Kidney glomerular epithelial cell (primary cell): Measurements from ENCODE around the gene CAPN1.
"Not testable (repeated sequence)": the region's sequence is repeated elsewhere in the genome, so short reads cannot be mapped to it uniquely, and the experiment has no call there.

Experiments used
- DNase-seq: peaks from one replicate; lab custom pipeline; 2025; lab: John Stamatoyannopoulos, UW

Gene CAPN1

DNA sequence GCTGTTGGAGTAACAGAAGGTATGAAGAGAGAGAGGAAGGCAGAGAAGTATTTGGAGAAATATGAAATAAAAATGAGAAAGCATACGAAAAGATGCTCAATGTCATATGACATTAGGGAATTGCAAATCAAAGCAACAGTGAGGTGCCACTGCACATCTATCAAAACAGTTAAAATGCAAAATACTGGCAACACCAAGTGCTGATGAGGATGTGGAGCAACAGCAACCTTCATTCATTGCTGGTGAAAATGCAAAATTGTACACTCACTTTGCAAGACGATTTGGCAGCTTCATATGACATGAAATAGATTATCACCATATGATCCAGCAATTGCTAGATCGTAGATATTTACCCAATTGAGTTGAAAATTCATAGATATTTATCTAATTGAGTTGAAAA is 21.1 kb upstream of the CAPN1 start:
- DNase-seq, result no peak

DNA sequence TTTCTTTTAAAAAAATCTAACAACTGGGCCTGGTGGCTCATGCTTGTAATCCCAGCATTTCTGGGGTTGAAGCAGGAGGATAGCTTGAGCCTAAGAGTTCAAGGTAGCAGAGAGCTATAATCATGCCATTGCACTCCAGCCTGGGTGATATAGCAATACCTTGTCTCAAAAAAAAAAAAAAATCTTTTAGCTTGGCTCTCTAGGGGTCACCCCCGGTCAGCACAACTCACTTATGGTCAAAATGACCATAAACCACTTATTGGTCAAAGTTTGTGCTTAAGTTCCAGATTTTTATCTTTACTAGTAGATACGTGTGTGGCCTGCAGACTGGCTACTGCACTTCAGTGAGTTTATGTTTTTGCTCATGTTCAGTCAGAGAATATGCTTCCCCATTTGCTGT is 18.0 kb upstream of the CAPN1 start:
- DNase-seq, result no peak

DNA sequence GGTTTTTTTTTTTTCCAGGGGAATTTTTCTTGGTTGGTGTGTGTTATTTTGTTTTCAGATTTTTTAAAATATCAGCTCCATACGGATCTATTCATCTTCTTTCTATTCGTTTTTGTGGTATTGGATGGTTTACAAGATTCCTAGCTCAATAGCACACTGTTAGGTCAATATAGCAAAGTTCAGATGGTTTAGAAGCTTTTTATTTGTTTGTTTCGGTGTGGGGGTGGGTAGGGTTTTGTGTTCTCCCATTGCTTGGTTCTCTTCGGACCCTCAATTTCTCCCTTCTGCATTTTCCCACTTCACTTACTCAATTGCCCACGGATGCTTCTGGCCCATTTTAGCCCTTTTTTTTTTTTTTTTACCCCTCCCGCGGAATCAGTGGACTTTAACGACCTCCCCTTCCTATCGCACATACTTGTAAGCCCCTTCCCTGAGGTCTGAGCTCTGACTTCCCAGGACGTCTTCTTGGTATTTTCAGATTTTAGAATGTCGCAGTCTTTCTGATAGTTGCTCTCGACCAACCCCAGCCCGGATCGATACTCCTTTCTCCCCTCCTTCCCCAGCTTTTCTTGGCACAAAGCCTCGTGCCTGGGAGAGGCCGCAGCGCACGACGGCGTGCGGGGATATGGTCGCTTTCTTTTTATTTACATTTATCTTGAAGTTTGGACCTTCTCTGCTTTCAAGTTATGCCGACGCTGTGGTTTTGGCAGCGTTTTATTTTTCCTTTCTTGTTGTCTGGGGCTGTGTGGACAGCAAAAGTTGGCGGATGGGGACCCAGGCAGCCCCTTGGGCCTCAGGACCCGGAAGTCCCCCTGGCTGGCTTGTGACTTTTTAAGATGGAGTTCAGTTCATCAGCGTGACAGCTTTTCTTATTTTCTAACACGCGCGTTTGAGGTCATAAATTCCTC is 16.1 kb upstream of the CAPN1 start:
- no peak for DNase-seq

DNA sequence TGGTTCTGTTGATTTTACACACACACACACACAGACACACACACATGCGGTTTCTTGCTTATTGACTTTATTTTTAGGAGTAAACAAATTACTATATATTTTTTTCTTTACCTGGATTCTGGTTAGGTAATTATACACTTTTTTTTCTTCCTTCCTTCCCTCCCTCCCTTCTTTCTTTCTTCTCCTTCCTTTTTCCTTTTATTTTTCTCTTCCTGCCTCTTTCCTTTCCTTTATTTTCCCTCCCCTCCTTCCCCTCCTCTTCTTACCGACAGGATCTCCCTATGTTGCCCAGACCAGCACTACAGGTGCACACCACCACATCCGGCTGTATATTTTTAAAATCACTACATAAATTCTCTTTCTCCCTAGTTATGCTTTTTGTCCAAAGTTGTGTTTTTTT is 14.8 kb upstream of the CAPN1 start:
- no peak for DNase-seq

DNA sequence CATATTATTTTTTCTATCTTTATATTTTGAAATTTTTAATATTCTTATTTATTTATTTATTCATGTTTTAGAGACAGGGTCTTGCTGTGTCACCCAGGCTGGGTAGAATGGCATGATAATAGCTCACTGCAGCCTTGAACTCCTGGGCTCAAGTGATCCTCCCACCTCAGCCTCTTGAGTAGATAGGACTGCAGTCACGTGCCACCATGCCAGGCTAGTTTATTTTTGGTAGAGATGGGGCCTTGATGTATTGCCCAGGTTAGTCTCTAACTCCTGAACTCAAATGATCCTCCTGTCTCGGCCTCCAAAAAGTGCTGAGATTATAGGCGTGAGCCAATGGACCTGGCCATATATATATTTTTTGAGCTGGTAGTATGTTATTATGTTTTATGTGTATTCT is 14.1 kb upstream of the CAPN1 start:
- no peak for DNase-seq

DNA sequence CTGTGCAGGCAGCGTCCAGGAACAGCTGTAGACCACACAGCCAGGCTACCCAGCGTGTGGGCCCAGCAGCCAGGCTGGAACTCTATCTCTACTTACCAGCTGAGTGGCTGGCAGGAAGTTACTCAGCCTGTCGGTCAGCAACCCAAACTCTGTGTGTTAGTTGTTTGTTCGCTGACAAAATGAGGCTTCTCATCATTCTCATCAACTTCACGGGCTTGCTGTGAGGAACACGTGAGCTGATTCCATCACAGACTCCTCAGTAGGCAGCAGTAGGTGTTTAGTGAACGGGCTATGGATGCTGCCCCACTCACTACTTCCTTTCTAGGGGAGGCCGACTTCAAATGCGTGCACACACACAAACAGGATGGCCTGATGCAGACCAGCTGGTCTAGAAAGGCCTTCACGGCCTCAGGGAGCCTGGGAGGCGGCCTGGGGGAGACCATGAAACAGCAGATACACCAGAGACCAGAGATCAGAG is 12.5 kb upstream of the CAPN1 start:
- no peak for DNase-seq

DNA sequence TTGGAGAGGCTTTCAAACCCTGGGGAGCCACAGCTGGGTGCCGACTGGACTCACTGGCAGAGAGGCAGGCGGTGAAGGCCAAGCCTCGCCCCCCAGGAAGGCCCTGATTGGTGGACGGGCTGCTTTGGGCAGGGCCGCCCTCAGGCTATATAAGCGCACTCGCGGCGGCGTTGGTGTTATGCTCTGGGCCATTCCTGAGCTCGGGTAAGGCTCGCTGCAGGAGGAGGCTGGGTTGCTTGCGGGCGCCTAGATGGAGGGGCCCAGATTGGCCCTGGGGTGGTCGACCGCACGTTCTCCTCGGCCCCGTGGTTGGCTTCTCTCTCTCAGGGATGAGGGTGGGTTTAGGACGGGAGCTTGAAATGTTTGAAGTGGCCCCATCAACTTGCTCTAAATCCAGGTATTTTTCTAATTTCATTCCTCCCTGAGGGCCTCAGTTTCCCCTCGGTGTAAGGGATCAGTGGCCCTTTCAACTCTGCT is 11.6 kb upstream of the CAPN1 start, which contains the start of gene SPDYC:
Gene SPDYC (plus strand): TSS at position 176 of the 477 bp plus-strand sequence. CDS start 1,125 bp downstream, outside the sequence.
- no peak for DNase-seq

DNA sequence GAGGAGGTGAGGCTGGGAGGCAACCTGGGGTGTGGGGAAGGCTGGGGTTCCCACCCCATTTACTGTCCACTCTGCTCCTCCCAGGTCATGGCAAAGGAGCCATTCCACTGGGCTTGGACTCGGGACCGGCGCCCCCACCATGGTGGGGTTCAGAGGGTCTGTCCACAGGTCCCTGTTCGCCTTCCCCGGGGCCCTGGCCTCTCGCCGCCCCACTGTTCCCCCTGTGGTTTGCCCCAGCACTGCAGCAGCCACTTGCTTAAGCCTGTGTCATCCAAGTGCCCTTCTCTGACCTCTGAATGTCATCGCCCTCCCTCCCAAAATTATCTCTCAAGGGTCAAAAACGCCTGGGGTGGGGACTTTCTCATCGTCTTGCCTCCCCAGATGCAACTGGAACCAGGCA is 9.1 kb upstream of the CAPN1 start:
- DNase-seq, result no peak

DNA sequence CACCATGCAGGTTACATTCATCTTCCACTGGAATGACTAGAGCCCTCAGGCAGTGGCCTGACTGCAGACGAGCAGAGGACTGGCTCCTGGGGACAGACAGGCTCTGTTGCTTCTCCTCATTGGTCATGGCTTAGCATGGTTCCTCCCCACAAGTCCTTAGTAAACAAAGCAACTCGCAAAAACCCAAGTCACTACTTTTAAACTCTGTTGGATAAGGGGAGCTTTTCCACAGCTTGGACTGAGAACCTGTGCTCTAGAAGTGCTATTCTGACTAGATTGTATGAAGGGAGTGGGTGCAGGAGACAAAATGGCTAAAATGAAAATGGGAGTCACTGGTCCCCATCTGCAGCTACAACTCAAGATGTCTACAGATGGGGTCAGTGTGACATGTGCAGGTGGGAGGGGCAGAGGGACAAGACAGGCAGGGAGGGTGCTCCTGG is 7.1 kb upstream of the CAPN1 start:
- not testable (repeated sequence) for DNase-seq

DNA sequence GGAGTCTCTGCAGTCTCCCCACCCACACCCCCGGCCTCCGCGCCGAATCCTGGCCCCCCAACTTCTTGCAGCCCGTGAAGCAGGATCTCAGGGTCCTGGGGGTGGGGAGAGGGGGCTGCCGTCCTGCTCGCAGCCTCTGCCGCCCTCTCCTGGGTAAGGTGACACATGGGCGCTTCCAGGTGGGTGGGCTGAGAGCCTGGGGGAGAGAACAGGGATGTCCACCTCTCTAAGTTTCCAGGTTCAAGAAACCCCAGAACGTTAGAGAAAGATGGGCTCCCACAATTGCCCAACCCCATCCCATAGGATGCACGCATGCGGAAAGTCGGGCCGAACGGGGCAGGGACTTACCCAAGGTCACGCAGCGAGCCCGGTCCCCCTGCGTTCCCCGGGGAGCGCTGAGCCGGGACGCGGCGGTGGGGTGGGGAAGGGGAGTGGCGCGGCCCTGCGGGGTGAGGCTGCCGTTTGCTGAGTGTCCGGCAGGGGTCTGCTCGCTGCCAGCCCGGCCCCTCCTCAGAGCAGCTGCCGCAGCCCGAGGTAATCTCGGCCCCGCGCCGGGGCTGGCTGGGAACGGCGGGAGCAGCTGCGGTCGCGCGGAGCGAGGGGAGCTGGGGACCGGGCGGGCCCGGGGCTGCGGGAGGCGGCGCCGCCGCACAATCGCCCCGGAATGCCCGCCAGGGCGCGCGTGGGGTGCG is 705 bp upstream of the CAPN1 start:
- DNase-seq, result peak; percentile 55

DNA sequence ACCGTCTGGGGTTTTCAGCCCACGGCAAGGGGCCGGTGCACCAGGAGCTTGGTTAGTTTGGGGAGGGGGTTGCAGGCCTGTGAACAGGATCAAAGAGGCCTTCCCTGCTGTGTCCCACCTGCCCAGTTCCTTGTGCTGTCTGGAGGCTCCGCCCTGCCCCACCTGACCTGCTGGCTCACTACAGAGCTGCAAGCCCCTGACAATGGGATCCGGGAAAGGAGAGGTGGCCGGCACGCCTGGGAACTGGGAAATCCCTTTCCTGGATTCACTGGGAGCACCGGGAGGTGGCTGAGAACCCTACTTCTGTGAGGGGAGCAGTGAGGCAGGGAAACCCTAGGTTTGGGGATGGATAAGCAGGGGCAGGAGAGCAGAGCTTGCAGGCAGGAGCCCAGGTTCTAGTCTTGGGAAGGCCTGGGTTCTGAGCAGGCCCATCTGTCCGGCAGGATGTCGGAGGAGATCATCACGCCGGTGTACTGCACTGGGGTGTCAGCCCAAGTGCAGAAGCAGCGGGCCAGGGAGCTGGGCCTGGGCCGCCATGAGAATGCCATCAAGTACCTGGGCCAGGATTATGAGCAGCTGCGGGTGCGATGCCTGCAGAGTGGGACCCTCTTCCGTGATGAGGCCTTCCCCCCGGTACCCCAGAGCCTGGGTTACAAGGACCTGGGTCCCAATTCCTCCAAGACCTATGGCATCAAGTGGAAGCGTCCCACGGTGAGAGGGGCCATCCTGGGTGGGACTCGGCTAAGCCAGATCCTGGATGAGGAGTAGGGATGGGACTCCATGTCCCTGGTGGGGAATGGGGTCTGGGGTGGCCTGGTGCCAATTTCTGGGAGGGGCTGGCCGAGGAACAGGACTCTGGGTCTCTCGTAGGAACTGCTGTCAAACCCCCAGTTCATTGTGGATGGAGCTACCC is 786 bp downstream of the CAPN1 start:
- peak; percentile 25 for DNase-seq

DNA sequence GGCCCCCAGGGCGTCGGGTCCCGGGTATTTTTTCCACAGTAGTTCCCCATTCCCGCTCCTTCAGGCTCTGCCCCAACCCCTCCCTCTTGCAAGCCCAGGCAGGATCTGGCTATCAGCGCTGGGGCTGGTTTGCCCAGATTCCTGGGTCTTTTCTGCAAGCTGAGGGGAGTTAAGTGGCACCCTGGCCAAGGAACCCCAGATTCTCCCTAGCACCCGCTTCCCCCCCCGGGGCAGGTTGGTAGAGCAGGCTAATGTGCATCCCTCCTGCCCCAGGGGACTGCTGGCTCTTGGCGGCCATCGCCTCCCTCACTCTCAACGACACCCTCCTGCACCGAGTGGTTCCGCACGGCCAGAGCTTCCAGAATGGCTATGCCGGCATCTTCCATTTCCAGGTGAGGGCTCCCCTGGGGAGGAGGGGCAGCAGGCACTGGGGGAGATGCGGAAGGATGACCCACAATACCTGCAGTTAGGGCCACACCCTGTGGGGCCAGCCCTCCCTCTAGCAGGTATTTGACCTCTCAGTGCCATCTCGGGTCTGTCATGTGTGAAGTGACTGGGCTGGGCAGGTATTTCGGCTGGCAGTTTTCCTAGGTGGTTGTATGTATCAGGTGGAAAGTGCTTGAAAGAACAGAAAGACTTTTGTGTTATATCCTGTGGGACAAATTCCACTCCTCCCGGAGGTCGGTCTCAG is 1.6 kb downstream of the CAPN1 start:
- DNase-seq, result no peak

DNA sequence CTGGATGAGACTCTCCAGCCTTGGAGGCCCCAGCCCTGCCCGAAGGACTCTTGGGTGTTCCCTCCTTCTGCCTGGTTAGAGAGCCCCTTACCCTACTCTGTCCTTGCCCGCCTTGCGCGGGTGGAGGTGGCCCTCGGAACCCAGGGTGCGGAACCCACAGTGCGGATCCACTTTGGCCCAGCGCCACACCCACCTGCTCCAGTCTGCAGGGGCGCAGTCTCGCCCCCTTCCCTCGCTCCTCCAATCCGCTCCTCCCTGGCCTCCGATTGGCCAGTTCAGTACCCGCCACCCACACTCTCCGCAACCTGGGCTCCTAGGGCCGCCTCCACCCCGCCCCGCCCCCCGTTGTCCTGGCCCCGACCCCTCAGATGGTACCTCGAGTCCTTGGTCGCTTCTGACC is 2.4 kb downstream of the CAPN1 start:
- no peak for DNase-seq

DNA sequence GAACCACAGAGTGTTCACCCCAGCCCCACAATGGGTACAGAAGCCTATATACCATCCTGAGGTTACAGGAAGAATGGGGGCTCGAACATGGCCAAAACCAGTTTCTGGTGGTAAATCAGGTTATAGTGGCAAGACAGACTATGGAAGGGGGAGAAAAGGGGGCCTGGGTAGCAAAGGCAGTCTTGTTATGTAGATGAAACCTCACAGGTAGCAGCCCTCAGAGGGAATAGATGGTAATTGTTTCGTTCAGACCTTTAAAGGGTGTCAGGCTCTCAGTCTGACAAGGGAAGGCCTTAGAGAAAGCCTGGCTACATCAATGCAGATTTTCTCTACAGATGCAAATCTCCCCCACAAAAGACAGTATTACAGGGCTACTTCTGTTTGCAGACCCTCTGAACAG is 3.4 kb downstream of the CAPN1 start:
- DNase-seq, result no peak

DNA sequence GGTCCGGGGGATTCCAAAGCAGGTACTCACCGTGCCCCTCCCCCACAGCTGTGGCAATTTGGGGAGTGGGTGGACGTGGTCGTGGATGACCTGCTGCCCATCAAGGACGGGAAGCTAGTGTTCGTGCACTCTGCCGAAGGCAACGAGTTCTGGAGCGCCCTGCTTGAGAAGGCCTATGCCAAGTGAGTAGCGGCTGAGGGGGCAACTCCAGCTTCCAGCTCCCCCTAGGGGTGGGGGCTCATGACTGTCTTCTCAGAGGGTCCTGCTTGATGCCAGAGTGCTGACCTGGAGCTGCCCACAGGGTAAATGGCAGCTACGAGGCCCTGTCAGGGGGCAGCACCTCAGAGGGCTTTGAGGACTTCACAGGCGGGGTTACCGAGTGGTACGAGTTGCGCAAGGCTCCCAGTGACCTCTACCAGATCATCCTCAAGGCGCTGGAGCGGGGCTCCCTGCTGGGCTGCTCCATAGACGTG is 4.2 kb downstream of the CAPN1 start:
- DNase-seq, result no peak

DNA sequence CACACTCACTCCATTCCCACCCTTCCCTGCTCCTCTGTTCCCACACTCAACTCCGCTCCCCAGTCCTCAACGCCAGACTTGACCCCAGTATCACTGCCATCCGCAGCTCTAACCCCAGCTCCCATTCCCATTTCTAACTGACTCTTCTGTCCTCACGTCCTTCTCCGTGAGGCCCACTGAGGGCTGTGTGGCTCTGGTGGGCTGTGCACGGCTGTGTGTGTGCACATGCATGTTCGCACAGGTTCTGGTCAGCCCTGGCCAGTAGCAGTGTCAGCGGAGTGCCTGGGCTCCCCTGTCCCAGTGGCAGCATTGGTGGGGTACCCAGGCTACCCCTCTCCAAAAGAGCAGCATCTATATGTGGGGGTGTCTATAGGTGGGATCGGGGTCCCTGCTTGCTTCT is 5.0 kb downstream of the CAPN1 start:
- DNase-seq, result no peak

DNA sequence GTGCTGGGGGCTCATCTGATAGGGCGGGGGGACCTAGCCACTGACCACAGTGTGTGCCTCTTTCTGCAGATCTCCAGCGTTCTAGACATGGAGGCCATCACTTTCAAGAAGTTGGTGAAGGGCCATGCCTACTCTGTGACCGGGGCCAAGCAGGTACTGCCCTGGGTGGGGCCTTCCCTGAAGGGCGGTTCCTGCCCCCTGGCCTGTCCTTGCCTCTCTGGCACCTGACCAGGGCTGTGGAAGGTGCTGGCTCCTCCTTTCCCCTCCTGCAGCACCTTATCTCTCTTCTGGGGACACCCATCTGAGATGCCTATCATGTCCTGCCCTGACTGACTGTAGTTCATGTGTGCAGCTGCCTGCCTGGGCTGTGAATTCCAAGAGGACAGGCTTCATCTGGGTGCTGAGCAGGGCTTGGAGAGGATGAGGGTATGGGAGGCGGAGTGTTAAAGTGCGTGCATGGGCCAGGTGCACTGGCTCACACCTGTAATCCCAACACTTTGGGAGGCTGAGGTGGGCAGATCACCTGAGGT is 5.5 kb downstream of the CAPN1 start:
- no peak for DNase-seq

DNA sequence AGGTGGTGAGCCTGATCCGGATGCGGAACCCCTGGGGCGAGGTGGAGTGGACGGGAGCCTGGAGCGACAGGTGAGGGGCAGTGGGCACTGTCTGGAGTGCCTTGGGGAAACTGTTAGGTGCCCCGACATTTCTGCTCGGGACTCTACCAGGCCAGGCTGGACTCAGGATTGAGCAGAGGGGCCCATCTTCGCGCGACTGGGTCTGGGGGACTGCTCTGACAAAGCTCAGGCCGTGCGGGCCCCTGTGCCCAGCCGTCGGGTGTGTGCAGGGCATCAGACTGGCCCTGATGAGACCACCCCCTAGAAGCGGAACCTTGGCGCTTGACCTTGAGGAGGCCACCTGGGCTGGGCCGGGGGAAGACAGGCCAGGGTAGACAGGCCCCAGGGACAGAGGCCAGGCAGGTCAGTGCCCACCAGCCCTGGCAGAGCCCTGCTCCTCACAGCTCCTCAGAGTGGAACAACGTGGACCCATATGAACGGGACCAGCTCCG is 6.3 kb downstream of the CAPN1 start:
- no peak for DNase-seq

DNA sequence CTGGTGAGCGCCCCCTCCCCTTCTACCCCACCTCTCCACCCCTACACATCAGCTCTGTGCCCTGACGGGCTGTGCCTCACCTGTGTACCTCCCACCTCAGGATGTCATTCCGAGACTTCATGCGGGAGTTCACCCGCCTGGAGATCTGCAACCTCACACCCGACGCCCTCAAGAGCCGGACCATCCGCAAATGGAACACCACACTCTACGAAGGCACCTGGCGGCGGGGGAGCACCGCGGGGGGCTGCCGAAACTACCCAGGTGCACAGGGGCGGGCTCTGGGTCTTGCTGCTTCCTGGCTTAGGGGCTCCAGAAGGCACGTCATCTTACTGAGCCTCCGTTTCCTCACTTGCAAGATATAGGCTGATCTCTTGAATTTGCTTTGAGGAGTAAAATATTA is 6.8 kb downstream of the CAPN1 start:
- DNase-seq, result no peak

DNA sequence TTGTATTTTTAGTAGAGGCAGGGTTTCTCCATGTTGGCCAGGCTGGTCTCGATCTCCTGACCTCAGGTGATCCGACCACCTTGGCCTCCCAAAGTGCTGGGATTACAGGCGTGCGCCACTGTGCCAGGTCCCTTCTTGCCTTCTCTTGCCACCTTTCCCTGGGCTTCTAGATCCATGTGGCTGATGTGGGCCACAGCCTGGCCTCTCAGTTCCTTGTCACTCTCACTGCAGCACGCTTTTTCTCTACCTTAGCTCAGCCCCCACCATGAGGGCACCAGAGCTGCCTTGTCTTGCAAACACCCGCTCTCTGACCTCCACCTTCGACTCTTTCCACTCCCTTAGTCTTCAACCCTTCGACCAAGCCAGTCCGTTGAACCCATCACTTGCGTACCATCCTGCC is 7.5 kb downstream of the CAPN1 start:
- DNase-seq, result no peak

DNA sequence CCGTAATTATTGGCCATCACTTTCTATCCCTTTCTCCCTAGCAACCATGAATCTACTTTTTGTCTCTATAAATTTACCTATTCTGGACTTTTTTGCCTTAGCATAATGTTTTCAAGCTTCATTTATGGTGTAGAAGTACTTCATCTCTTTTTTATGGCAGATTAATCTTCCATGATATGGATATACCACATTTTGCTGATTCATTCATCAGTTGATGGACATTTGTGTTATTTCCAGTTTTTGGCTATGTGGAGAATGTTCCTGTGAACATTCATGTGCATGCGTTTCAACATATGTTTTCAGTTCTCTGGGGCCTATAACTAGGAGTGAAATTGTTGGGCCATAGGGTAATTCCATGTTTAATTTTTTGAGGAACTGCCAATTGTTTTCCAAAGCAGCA is 12.8 kb downstream of the CAPN1 start:
- DNase-seq, result no peak
